Activated CD4-positive, CD25-positive, alpha-beta regulatory T cell treated with anti-CD3 and anti-CD28 coated beads, Interleukin-2, amount 50 U/mL, for 24 hours (primary cell): ENCODE results near the gene PDE4D.

Source experiments
- ATAC-seq, 2 donors: fragments of 150-1000 bp; cut with Tn5 transposase; one replicate each; pipeline ENCODE4 v1.10.0; 2021; ENCODE audit warnings: mild to moderate bottlenecking in 1 of 2, moderate library complexity in 1 of 2

PDE4D gene

DNA sequence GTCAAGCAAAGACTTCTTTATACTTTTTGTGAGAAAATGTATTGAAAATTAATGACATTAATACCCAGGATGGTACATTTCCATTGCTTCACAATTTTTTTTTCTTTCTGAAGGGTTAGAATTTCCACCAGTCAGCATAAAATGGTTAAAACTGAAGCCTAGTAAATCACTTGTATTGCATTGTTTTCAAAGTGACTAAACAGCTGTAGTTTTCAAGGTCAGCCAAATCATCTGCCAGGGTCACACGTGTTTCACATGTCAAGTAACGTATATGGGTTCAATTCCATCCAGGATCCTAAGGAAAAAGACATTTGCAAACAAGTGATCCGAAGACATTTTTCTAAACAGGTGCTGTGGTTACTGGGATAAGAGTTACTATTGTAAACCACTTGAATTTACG, 736.5 kb downstream of the PDE4D start:
- no peak for ATAC-seq

DNA sequence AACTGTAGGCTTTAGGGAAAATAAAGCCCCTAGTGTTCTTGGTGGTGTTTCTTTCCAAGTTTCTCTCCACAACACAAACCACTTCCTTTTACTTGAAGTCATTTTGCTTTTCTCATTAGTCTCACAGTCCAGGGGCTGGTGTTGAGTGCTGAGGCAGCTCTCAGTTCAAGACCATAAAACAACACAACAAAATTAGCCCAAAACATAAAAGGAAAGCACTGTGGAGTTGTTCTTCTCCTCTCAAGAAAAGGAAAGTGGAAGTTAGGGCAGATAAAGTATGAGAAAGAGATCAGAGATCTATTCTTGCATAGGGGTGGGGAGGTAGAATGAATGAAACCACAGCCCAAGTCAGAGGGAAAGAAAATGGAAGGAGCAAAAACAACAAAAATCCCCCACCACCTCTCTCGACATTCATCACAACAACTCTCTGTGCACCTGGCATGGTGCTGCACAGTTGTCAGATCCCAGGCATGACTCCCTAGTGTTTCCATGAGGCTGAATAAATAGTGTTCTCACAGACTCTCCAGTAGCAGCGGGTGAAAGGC, 740.8 kb downstream of the PDE4D start:
- no peak for ATAC-seq

DNA sequence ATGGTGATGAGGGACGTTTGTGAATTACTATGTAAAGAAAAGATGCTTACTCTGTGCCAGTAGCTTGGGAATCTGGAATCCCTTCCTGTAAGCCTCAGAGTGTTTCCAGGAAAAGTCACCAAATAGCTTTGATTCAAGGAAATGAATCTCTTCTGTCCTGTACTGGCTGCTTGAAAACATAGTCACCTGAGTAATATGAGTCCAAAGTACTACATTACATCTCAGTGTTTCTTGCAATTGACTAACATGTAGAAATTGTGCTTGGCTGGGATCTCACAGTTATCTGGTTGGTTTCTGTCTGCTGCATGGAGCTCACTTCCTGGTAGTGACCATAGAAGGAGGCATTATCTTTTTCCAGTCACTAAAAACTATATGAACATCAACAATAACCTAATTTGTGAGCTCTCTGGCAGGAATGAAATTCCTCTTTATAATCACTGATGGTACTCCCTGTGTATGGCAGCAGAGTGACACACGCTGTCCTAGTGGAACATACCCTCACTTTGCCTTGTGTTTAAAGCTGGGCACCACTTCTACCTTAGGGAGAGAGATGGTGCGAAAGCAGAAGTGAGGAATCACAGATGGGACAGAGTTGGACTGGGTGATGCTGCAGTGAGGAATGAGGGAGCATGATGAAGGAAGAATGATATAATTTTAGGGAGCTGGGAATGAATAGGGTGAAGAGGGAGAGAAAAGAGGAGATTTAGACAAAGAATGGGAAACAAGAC, 742.2 kb downstream of the PDE4D start:
- ATAC-seq = no peak

DNA sequence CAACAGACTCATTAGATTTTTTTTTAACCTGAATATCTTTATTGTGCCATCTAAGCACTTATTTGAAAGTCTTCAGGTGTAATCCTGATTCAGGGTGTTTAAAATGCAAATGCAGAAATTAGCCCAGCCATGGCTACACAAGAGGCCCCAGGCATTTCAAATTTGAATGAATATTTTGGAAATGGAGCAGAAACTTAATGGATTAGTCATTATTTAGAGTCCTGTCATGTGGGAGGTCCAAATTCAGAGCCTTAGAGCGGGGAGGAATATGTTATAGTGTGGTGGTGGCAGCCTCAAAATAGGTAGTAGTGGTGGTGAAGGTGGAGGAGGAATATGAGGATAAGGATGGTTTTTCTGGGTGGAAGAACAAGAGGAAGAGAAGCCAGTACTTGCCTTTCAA, 743.7 kb downstream of the PDE4D start:
- ATAC-seq = no peak

DNA sequence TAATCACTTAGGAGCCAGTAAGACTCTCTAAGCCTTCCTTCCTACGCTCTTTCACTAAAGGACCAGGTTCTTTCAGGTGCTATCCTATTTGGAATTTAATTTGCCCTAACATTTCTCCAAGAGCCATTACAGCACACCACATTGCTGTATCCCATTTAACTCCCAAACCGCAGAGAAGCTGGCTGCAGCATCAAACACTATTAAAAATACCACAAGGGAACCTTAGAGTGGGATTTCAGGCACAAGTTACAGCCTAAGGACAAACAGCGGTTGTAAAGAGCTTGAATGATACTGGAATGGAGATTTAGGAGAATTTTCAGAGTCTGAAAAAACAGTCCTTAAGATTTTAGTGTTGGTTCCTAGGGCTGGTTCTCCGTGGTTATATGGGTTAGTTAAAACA, 744.3 kb downstream of the PDE4D start:
- ATAC-seq = no peak

DNA sequence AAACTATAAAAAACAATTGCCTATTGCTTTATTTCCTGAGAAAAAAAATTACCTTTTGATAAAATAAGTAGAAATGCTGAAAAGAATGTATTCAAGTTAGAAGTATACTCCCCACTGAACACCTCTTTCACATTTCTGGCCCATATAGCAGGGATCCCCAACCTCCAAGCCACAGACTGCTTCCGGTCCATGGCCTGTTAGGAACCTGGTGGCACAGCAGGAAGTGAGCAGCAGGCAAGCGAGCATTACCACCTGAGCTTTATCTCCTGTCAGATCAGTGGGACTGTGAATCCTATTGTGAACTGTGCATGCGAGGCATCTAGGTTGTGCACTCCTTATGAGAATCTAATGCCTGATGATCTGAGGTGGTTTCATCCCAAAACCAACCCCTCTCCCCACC, 746.8 kb downstream of the PDE4D start:
- no peak for ATAC-seq

DNA sequence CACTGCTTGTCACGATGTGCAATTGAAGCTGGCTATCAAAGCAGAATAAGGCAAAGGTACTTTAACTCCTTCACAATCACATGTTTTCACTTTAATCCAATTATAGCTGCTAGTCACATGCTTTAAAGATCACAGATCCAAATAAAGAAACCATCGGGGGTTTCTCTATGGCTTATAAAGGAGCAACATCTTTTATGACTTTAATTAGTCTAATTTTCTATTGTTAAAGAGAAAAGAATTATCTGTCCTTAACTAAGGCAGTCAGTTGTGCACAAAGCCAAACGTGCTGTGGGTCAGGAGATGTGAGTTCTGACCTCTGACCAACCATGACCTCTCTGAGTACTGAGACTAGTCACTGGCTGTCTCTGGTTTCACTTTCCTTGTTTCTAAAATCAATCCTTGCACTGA, 749.6 kb downstream of the PDE4D start:
- no peak for ATAC-seq

DNA sequence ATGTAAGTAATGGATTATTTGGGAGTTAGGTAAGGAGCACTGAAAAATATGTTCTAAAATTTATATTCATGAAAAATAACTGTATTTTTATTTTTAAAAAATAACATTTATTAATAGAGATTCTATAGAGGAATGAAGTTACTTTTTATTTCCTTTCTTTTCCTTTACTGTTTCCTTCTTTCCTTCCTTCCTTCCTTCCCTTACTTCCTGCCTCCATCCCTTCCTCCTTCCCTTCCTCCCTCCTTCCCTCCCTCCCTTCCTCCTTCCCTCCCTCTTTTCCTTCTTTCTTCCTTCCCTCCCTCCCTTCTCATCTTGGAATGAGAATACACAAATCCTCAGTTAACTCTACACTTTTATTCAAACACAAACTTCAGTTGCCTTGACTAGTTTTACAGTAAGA, 750.6 kb downstream of the PDE4D start:
- no peak for ATAC-seq

DNA sequence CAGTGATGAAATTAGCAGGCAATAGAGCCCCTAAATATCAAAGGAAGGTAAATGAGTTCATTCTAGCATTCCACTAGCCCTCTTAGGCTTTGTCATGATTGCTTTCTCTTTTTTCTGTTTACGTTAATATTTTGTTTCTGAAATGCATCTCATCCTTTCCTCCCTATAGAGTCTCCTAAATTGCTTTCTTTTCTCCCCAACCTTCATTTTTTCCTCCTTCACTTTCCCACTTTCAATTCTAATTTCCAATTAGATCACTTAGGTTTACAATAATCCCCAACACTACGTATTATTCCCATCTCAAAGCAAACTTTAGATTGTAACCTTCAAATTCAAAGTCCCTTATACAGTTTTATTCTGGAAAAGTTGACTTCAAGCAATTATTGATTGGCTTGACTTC, 751.4 kb downstream of the PDE4D start:
- no peak for ATAC-seq

DNA sequence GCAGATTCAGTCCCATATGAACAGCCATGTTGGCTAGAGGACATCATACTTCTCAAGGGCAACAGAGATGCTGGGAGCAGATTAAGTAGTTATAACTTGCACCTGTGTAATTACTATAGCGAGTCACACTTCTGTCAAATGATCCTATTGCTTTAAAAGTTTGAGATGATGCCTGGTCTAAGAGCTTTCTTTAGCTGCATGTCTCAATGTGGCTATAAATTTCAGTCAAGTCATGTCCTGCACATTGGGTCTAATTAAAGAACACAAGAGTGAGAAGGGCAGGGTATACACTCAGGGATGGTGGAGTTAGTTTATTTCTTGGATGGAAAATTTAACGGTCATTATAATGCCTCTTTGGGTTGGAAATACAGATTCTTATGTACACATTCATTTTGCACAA, 753.4 kb downstream of the PDE4D start:
- no peak for ATAC-seq

DNA sequence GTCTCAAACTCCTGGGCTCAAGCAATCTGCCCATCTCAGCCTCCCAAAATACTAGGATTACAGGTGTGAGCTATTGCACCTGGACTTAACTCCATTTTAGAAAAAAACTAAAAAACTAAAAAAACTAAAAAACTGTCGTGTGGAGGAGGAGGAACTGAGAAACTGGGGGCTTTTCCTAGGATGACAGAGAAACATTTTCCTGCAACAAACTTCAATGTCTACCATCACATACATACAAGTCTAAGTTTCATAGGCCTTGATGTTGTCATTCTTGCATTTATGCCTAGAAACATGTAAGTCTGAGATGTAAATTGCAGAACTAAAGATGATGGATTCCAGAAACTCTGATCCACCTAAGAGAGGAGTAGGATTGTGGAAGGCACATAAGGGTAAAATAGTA, 753.8 kb downstream of the PDE4D start:
- ATAC-seq = no peak

DNA sequence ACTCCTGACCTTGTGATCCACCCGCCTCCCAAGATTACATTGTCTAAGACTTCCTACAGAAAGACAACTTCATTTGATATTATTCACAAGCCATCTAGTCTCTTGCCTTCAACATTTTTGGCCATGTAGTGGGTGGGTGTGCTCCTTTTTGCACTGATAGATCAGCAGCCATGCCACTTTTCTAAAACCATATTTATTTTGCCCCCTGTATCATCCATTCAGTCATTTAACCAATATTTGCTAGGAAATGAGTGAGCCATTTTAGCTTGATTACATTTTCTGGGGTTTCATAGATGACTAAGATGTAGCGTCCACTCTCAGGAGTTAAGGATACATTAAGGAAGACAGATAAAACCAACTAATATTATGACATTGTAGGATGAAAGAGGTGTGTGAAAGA, 755.0 kb downstream of the PDE4D start:
- ATAC-seq = no peak

DNA sequence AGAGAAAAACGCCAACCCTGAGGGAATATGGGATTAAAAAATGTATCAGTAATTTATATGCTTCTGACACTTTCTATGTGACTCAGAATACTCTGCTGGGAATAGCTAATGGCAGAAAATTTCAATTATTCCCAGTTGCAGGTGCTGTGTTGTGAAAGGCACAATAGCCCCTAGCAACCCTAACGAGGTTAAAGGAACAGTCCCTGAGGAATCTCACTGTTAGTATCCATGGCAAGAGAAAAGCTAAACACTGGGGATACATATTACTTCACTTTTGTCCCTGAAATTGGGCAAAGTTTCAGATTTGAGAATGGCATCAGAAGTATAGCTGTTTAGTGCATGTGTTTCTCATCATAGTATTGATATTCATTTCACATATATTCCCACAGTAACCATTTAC, 755.7 kb downstream of the PDE4D start:
- ATAC-seq = no peak

DNA sequence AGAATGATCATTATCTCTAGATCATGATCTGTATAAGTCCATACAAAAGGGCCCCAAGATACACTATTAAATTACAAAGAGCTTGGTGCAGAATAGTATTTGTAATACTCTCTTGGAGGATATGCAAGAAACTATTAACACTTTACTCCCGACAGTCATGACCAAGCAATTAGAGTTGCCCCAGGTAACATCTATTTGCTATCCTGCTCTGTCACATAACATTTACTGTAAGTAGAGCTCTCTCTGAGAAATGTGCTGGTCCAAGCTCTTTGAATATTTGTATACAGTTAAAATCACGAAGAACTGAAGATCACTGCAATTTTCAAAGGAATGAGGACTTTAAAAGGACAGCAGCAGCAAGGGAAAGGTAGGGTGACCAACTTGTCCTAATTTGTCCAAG, 757.0 kb downstream of the PDE4D start:
- no peak for ATAC-seq

DNA sequence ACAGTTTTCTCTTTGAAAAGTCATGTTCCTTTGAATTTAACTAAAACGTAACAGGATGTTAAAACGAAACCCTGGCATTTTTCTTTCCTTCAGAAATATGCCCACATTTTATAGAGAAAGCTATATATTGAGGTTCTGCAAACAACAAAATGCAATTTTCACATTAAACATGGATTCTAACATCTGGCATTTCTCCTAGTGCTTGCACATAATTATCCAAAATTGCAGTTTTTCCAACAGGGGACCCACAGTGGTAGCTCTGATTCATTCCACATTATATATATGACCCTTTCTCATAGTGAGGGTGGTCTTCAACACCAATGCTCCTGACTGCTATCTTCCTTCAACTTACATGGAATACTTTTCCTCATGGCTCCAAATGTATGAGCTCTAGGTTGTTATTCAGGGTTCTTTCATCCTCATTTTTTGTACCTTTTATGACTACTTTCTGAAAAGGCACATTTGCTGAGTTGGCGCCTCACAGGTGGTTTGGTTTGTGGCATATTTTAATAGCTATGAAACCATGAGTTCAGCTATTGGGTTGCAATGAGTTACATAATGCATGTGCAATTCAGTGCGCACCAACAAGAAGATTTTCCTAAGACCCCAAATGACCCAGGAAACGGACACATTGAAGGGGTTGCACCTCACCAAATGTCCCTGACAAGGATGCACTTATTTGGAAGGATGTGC, 758.9 kb downstream of the PDE4D start:
- ATAC-seq = no peak

DNA sequence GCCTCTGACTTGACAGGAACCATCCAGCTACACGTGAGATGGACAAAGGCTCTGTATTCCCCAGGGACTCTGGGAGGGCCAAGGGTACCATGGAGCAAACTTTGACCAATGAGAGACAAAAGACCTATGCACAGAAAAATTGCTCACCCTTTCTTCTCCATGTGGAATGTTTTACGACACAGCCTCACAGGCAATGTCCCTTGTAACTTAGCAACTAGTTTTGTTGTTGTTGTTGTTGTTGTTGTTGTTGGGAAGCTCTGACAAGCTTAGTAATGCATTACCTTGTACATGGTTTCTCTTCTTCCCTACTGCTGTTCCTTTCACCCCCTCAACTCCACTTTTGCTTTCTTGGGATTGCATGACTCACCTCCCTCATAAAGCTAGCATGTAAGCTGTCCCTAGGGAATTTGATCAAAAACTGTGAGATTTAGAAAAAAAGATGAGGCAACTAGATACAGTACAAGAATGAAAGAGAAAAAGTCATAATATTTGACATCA, 759.7 kb downstream of the PDE4D start:
- no peak for ATAC-seq

DNA sequence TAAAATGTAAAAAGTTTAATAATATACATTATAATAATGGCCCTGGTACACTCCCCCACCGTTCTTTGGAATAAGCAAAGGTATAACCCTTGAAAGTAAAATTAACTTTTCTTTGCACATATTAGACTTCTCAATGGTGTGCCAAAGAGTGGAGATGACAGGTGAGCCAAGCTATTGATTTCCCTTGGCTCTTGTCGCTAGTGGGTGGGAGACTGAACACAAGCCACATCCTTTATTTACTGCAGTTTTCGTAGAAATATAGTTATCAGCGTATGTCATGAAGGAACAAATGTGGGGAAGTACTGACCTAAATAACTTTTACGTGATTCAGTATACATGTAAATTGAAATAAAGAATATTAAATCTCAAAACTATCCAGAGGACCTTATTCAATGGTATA, 761.4 kb downstream of the PDE4D start:
- ATAC-seq = no peak

DNA sequence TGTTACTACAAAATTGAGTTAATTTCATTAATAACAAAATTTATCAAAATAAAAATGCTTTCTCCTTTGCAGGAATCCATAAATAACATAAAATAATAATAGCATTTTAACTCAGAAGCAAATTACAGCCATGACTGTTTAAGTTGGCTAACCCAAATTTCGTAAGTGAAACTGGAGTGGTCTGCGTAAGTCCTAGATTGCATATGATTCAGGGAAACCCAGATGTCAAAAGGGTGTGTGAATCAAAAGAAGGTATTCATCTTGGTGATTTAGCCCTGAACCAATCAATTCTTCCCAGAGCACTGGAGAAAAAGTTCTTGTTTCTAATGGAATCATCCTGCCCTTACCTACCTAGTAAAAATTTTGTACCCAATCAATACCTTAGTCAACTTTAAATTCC, 763.1 kb downstream of the PDE4D start:
- ATAC-seq = no peak

DNA sequence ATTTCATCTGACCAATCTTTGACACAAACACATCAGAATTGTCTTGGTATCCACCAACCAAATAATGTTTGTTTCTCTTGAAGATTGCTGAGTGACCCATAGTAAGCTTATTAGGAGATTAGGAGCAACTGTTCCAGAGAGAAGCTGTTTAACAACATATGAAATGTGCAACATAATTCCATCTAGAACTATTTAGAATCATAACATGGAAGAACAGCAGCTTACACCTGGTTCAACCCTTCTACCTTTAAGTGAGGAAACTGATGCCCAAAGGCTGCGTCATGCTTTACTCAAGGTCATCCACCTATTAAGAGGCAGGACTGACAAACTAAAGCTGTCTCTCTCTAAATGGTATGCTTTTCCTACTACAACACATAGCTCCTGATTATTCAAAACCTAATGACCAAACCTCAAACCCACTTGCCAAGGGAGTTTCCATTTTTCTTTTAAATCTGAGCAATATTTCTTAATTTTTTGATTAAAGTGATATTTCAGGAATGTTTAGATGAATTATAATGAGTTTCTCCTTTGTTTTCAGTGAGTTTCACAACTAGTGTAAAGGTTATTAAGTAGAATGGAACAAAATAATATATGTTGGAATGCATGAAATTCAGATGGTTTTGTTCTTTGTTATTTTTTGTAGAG, 764.8 kb downstream of the PDE4D start:
- ATAC-seq = no peak

DNA sequence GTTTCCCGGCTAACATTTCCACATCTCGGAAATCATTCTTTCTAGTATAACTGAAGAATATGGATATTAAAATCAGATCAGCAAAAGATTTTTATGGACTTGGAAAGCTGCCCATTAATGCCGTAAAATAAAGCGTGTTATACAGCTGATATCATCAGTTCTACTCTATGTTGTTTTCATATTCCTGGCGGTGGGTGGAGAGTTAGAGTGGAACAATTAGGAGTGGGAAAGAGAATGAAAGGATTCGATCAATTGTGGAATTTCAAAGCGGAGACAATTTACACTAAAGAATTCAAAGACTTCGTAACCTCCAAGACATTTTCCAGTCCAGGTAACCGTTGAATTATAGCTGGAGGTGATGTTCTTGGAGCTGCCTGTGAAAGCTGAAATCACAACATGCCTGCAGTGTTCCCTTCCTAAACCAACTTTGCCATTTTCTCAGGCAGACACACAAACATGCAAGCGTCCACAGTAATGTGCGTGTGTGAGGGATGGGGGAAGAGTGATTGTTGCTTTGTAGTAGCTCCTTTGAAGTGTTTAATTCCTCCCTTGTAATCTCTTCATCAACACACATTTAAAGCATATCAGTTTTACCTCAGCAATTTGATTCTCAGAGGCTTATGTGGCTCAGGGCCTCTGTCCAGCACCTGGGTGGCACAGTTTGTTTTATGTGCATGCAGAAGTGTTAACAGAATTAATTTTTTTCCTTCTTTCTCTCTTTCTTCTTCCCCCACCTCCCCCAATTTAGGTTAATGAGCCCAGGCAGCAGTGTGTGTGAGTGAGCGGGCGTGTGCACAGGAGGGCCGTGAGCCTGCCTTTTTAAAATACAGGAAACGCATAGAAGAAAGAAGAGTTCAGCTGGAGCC, 766.6 kb downstream of the PDE4D start:
- peak in 1 of 2 donors; percentile 3 for ATAC-seq

DNA sequence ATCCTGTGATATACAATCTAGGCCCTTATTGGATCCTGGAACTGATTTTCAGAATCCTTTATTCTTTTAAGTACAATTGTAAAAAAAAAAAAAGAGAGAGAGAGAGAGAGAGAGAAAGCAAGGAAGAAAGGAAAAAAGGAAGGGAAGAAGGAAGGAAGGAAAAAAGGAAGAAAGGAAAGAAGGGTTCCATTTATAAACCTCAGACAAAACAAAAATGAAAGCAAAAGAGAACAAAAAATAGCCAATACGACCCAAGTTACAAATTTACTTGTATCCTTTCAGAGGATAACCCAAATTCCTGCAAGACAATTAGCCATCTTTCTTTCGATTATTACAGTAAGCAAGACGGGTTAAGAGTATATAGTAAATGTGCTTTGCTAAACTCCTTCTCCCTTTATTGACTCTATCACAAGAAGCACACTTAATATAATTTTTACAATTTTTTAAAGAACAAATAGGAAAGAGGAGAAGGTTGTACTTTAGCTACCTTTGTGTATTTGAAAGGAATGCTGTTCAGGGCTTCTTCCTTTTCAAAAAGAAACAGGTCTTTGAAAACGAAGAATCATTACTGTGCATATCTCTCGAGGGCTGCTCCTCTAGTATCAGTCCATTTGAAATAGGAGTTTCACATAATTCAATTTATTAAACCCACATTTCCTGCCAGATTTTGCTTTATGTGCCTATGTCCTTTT, 767.4 kb downstream of the PDE4D start:
- no peak for ATAC-seq
